ENCODE measurements around the gene GPR161. TPM values are rescaled to one million over a fixed set of nuclear protein-coding genes. Genes with fewer than 3 reads are reported as not detected.

Gene GPR161
- total RNA-seq, 1 experiment from 2014 or later, result 6.0 TPM

DNA sequence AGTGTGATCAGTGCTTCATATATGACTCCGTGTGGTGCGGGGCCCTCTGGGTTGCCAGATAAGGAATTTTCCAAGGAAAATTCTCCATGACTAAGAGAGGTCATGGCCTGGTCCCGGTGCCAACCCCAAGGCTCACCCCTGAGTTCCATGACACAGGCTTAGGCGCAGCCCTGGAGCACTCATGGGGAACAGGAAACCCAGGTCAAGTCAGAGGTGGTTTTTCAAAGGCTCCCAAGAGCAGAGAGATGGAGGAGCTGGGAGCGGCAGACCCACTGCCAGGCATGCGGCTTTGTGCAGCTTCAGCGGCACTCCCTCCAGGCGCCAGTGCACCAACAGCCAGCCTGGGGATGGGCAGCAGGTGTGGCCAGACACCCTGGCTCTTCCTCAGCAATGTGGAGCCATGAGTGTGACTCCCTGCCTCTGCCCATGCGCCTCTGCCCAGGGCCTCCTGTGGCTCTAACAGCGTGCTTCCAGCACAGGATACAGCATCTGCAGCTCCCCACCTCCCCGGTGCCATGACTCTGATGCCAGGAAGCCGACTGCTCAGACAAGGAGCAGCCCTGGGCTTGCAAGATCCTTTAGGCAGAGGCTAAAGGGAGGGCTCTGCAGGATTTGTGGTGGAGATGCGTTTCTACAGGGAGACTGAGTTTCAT, 47.3 kb downstream of the GPR161 start:
- Histone ChIP-seq H2AFZ (no peak overlapping the region), H3K9me3 (ENCODE audit: insufficient read depth, low read depth) (no peaks in the 10 kb centered on the region), H3K27me3 (ENCODE audit: insufficient read depth, low read depth) (no peaks in the 10 kb centered on the region), H3F3A (ENCODE audit: insufficient read depth, low read depth) (no peaks in the 10 kb centered on the region), H3K36me3 (ENCODE audit: low read depth) (no peaks in the 10 kb centered on the region), H3K4me3 (no peak overlapping the region), H3K79me2 (ENCODE audit: low read depth) (no peaks in the 10 kb centered on the region), H3K9me2 (ENCODE audit: insufficient read depth) (no peaks in the 10 kb centered on the region), H3K4me1 (replicated peaks; ENCODE audit: insufficient read depth) (no peaks in the 10 kb centered on the region), H3K4me2 (no peak overlapping the region), H4K20me1 (ENCODE audit: insufficient read depth) (no peaks in the 10 kb centered on the region), H3K27ac (no peak overlapping the region)
- DNase-seq, result no peak
- ChIA-PET POLR2A (ENCODE audit: unreplicated experiment) (no interaction called here), CTCF (no interaction called here)
- TF ChIP-seq EZH2 (IDR thresholded peaks at IDR 0.05; ENCODE audit: low read depth), result no peak
- TF ChIP-seq, protein P1, sequence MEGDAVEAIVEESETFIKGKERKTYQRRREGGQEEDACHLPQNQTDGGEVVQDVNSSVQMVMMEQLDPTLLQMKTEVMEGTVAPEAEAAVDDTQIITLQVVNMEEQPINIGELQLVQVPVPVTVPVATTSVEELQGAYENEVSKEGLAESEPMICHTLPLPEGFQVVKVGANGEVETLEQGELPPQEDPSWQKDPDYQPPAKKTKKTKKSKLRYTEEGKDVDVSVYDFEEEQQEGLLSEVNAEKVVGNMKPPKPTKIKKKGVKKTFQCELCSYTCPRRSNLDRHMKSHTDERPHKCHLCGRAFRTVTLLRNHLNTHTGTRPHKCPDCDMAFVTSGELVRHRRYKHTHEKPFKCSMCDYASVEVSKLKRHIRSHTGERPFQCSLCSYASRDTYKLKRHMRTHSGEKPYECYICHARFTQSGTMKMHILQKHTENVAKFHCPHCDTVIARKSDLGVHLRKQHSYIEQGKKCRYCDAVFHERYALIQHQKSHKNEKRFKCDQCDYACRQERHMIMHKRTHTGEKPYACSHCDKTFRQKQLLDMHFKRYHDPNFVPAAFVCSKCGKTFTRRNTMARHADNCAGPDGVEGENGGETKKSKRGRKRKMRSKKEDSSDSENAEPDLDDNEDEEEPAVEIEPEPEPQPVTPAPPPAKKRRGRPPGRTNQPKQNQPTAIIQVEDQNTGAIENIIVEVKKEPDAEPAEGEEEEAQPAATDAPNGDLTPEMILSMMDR (conservative IDR thresholded peaks at IDR 0.05), result no peak
- no TSS peak for BruUV-seq (replicated peaks)
- intact Hi-C loops (cut with micrococcal nuclease; ENCODE audit: unreplicated experiment), result loop anchor here (10.0 kb wide), 2 partner anchors 135 to 685 kb away; partner anchors contain the start of gene SFT2D2

DNA sequence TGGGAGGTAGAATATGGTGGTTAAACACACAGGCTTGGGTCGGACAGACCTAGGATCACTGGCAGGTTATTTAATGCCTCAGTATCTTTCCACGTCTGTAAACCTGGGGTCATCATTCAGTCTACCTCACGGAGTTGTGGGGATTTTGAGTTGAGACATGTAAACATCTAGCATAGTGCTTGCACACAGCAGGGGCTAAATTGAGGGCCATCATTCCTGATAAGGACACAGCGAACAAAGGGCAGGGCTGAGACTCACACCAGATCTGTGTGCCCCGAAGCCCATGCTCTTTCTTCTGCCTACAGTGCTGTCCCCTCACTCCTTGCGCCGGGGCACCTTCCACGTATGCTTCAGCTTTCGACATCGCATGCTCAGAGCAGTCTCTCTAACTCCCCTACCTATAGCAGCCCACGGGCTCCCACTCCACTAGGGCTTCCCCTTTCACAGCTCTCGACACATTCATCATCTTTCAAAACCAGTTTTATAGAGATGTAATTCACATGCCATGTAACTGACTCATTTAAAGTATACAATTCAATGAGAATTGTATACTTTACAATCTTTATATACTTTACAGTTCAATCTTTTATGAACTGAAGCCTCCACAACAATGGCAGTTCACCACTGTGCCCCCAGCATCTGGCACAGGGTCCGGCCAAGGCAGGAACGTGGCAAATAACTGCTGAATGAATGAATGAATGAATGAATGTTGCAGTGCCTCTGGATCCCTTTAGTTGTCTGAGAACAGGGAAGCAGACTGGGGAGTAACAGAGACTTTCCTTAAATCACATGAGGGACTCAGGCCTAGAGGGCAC, 48.0 kb downstream of the GPR161 start:
- Histone ChIP-seq H3K79me2 (ENCODE audit: low read depth) (no peaks in the 10 kb centered on the region), H3K27me3 (ENCODE audit: insufficient read depth, low read depth) (no peaks in the 10 kb centered on the region), H3K4me2 (no peak overlapping the region), H3K9me3 (ENCODE audit: insufficient read depth, low read depth) (no peaks in the 10 kb centered on the region), H3K27ac (no peak overlapping the region), H2AFZ (no peak overlapping the region), H3K9me2 (ENCODE audit: insufficient read depth) (no peaks in the 10 kb centered on the region), H3K4me3 (no peak overlapping the region), H3K4me1 (replicated peaks; ENCODE audit: insufficient read depth) (no peaks in the 10 kb centered on the region), H3F3A (ENCODE audit: insufficient read depth, low read depth) (no peaks in the 10 kb centered on the region), H3K36me3 (ENCODE audit: low read depth) (no peaks in the 10 kb centered on the region), H4K20me1 (ENCODE audit: insufficient read depth) (no peaks in the 10 kb centered on the region)
- ChIA-PET CTCF (no interaction called here), POLR2A (ENCODE audit: unreplicated experiment) (no interaction called here)
- TF ChIP-seq, protein P1 (conservative IDR thresholded peaks at IDR 0.05), result no peak
- TF ChIP-seq EZH2 (IDR thresholded peaks at IDR 0.05; ENCODE audit: low read depth), result no peak
- BruUV-seq (replicated peaks), result no TSS peak
- no peak for DNase-seq
- intact Hi-C loops (cut with micrococcal nuclease; ENCODE audit: unreplicated experiment), result loop anchor here (10.0 kb wide), 2 partner anchors 136 to 684 kb away; partner anchors contain the start of gene SFT2D2

DNA sequence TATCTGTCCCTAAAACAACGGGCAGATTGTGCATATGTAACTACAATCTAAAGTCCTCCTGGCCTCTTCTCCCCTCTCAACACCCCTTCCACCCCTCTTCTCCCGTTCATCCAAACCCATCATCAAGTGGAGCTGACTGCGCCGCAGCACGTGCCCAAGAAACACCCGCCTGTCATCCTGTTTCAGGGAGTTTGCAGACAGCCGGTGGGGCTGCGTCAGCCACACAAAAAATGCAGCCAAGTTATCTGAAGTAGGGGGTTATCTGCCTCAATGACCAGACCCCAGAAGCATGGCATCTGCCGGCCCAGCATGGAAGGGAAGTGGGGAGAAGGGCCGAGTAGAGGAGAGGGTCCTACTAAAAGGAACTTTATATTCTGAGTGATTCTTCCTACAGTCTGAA, 49.0 kb downstream of the GPR161 start:
- no peak for DNase-seq
- no peaks in the 10 kb centered on the region for H3K79me2 ChIP-seq (ENCODE audit: low read depth)
- CTCF ChIA-PET, result no interaction called here
- H3K4me2 ChIP-seq, result no peak overlapping the region
- no peaks in the 10 kb centered on the region for H3K4me1 ChIP-seq (replicated peaks; ENCODE audit: insufficient read depth)
- H3K9me3 ChIP-seq (ENCODE audit: insufficient read depth, low read depth), result no peaks in the 10 kb centered on the region
- no TSS peak for BruUV-seq (replicated peaks)
- no peaks in the 10 kb centered on the region for H3F3A ChIP-seq (ENCODE audit: insufficient read depth, low read depth)
- no peak overlapping the region for H3K27ac ChIP-seq
- no peak overlapping the region for H3K4me3 ChIP-seq
- H4K20me1 ChIP-seq (ENCODE audit: insufficient read depth), result no peaks in the 10 kb centered on the region
- H3K27me3 ChIP-seq (ENCODE audit: insufficient read depth, low read depth), result no peaks in the 10 kb centered on the region
- no peaks in the 10 kb centered on the region for H3K36me3 ChIP-seq (ENCODE audit: low read depth)
- intact Hi-C loops (cut with micrococcal nuclease; ENCODE audit: unreplicated experiment), result loop anchor here (10.0 kb wide), 2 partner anchors 137 to 683 kb away; partner anchors contain the start of gene SFT2D2
- no peak for TF ChIP-seq EZH2 (IDR thresholded peaks at IDR 0.05; ENCODE audit: low read depth)
- TF ChIP-seq, protein P1 (conservative IDR thresholded peaks at IDR 0.05), result no peak
- POLR2A ChIA-PET (ENCODE audit: unreplicated experiment), result no interaction called here
- H2AFZ ChIP-seq, result no peak overlapping the region
- H3K9me2 ChIP-seq (ENCODE audit: insufficient read depth), result no peaks in the 10 kb centered on the region

Data from PC-9 (cell line).